SU-DHL-6 (cell line): ENCODE data around the gene DBN1.

ENCODE experiments used
- H2AFZ ChIP-seq: fragments of 200-600 bp; sonication (generic); 2 replicates; pipeline ENCODE4 v1.6.1; 2014; ENCODE audit warnings: low read depth, mild to moderate bottlenecking, moderate library complexity, mixed read lengths, antibody characterized with exemption, low read length; ENCODE audit not compliant: severe bottlenecking
- H3F3A ChIP-seq: fragments of 200-600 bp; shearing (Covaris generic); 2 replicates; pipeline ENCODE4 v1.6.0; 2016; ENCODE audit warnings: antibody characterized with exemption, mild to moderate bottlenecking; ENCODE audit not compliant: insufficient read depth
- H3K27ac ChIP-seq: fragments of 200-600 bp; sonication (generic); 2 replicates; pipeline ENCODE4 v1.5.1; 2016; ENCODE audit warnings: low read depth, mild to moderate bottlenecking, low read length, moderate library complexity, mixed read lengths
- H3K27me3 ChIP-seq: fragments of 200-600 bp; sonication (generic), shearing (Covaris generic); 2 replicates; pipeline ENCODE4 v1.6.0; 2014; ENCODE audit warnings: mild to moderate bottlenecking, low read length
- H3K36me3 ChIP-seq: fragments of 200-600 bp; sonication (generic); 2 replicates; pipeline ENCODE4 v1.6.1; 2014; ENCODE audit warnings: mild to moderate bottlenecking, low read length, mixed read lengths
- H3K4me2 ChIP-seq: fragments of 300-600, 200-600 bp; shearing (Covaris generic), sonication (generic); 2 replicates; pipeline ENCODE4 v1.6.0; 2014; ENCODE audit warnings: low read length, low read depth, mild to moderate bottlenecking; ENCODE audit not compliant: poor library complexity, severe bottlenecking
- H3K4me3 ChIP-seq: fragments of 200-600 bp; sonication (generic); 2 replicates; pipeline ENCODE4 v1.5.1; 2014; ENCODE audit warnings: antibody characterized with exemption, low read length, mild to moderate bottlenecking, mixed read lengths; ENCODE audit not compliant: insufficient read depth, poor library complexity, severe bottlenecking
- H3K79me2 ChIP-seq: fragments of 200-600 bp; sonication (generic); 2 replicates; pipeline ENCODE4 v1.6.1; 2014; ENCODE audit warnings: mild to moderate bottlenecking, low read length, moderate library complexity; ENCODE audit not compliant: insufficient read depth
- H3K9ac ChIP-seq: fragments of 200-600 bp; sonication (generic); 2 replicates; pipeline ENCODE4 v1.7.0; 2014; ENCODE audit warnings: mild to moderate bottlenecking, low read length
- H3K9me2 ChIP-seq: fragments of 200-600 bp; sonication (generic); replicated peaks from 2 replicates; pipeline ENCODE4 v1.6.1; 2014; ENCODE audit warnings: low read length; ENCODE audit not compliant: insufficient read depth
- H3K9me3 ChIP-seq: fragments of 200-600 bp; sonication (generic); 2 replicates; pipeline ENCODE4 v1.6.1; 2014; ENCODE audit warnings: low read length, mixed read lengths; ENCODE audit not compliant: insufficient read depth
- H4K20me1 ChIP-seq: fragments of 200-600 bp; sonication (generic); 2 replicates; pipeline ENCODE4 v1.6.1; 2014; ENCODE audit warnings: low read depth, mild to moderate bottlenecking, antibody characterized with exemption, low read length, moderate library complexity, mixed read lengths
- CTCF ChIP-seq: fragments of 200-600 bp; sonication (generic); IDR thresholded peaks from one replicate; pipeline ENCODE4 v1.5.1; 2017; ENCODE audit warnings: antibody characterized with exemption, mild to moderate bottlenecking, low read length, moderate library complexity; ENCODE audit not compliant: insufficient read depth, poor library complexity, severe bottlenecking
- EZH2phosphoT487 ChIP-seq: fragments of 200-600 bp; sonication (generic), shearing (Covaris generic); conservative IDR thresholded peaks from 2 replicates; pipeline ENCODE4 v1.6.1; 2018; ENCODE audit warnings: mild to moderate bottlenecking, antibody characterized with exemption, low read length, moderate library complexity, mixed read lengths

The DBN1 gene

GRCh38 chr5:177491983-177492746, 18.7 kb upstream of the DBN1 start:
- Histone ChIP-seq H4K20me1 (no peaks in the 10 kb centered on the region), H3K79me2 (no peaks in the 10 kb centered on the region), H3K9me2 (no peaks in the 10 kb centered on the region), H3K9me3 (no peaks in the 10 kb centered on the region), H3K36me3 (no peaks in the 10 kb centered on the region), H3K4me2 (no peak overlapping the region), H2AFZ (no peak overlapping the region), H3K4me3 (no peak overlapping the region), H3K9ac (no peak overlapping the region), H3K27me3 (no peaks in the 10 kb centered on the region), H3F3A (peaks cover 5% of the 10 kb centered on the region; the same call in 1 of the 2 replicates), H3K27ac (no peak overlapping the region)
- TF ChIP-seq CTCF (no peak), EZH2phosphoT487 (no peak)

DNA sequence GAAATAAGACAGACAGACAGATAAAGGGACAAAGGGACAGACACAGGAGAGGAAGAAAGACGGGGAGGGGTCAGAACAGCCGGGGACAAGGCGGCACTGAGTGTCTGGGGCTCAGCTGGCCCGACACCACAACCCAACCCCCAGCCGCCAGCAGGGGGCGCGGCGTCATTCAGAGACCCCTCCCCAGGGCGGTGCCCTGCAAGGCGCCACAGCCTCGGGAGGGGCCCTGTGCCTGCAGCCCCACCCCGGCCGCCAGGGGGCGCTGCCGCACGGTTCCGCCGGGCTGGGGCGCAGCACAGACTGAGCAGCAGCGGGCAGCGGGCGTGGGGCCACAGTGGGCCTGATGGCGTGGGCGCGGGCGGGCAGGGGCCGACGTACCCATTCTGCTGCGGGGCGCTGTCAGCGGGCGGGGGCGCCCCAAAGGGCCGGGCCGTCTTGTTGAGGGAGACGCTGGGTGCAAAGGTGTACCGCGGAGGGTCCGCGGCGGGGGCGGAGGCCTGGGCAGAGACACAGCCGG, 18.1 kb upstream of the DBN1 start:
- H3K9ac ChIP-seq: no peak overlapping the region
- no peak overlapping the region for H3K27ac ChIP-seq
- H3K9me2 ChIP-seq: no peaks in the 10 kb centered on the region
- peaks cover 5% of the 10 kb centered on the region; the same call in 1 of the 2 replicates for H3F3A ChIP-seq
- H3K27me3 ChIP-seq: no peaks in the 10 kb centered on the region
- no peak overlapping the region for H3K4me3 ChIP-seq
- H2AFZ ChIP-seq: no peak overlapping the region
- H3K4me2 ChIP-seq: no peak overlapping the region
- H3K36me3 ChIP-seq: no peaks in the 10 kb centered on the region
- no peaks in the 10 kb centered on the region for H4K20me1 ChIP-seq
- no peaks in the 10 kb centered on the region for H3K9me3 ChIP-seq
- TF ChIP-seq EZH2phosphoT487 (no peak), CTCF (peak; percentile 93)
- H3K79me2 ChIP-seq: no peaks in the 10 kb centered on the region

DNA sequence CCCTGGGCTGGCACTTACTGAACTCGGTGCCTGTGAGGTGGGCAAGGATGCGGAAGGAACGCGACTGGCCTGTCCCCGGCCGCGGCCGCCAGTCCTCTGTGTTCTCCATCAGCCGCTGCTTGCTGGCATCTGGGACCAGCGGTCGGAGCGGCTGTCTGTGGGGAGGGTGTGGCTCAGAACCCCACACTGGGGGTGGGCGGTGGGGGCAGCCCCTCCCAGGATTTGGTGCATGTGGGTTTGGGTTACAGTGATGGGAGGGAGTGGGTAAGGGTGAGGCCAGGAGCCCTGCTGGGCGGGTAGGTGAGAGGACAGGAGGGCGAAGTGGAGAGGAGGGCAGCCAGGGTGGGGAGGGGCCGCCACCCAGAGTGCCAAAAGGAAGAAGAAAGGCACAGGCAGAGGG, 17.6 kb upstream of the DBN1 start:
- Histone ChIP-seq H3K9me3 (no peaks in the 10 kb centered on the region), H3K4me2 (no peak overlapping the region), H3K9me2 (no peaks in the 10 kb centered on the region), H3F3A (peaks cover 5% of the 10 kb centered on the region; the same call in 1 of the 2 replicates), H2AFZ (no peak overlapping the region), H3K9ac (no peak overlapping the region), H3K36me3 (no peaks in the 10 kb centered on the region), H4K20me1 (no peaks in the 10 kb centered on the region), H3K79me2 (no peaks in the 10 kb centered on the region), H3K27me3 (no peaks in the 10 kb centered on the region), H3K4me3 (no peak overlapping the region), H3K27ac (no peak overlapping the region)
- TF ChIP-seq EZH2phosphoT487 (no peak), CTCF (no peak)
